BJ (cell line): ENCODE measurements around the gene KANK2. TPM values are rescaled to one million over a fixed set of nuclear protein-coding genes. Genes with fewer than 3 reads are reported as not detected.
"Not testable (repeated sequence)": the region's sequence is repeated elsewhere in the genome, so short reads cannot be mapped to it uniquely, and the experiment has no call there.

Experiments used
- CTCF ChIA-PET: fragments of 350-600 bp; formaldehyde crosslinking; extraction: SDS; loops from one replicate; lab custom pipeline; 2021; ENCODE audit warnings: antibody characterized with exemption, inconsistent platforms; lab: Yijun Ruan, JAX
- POLR2A ChIA-PET: fragments of 300-600 bp; sonication (Branson Sonifier 250); formaldehyde crosslinking; extraction: SDS; loops from one replicate; lab custom pipeline; 2021; ENCODE audit warnings: antibody characterized with exemption; lab: Charles Lee
- DNase-seq: peaks from one replicate; pipeline ENCODE4 v3.0.0-alpha.2; 2011; ENCODE audit warnings: low read depth
- H3K27me3 ChIP-seq: 2 replicates; pipeline ENCODE4 v1.6.0; 2011; ENCODE audit warnings: low read length; ENCODE audit not compliant: control insufficient read depth, insufficient read depth
- H3K36me3 ChIP-seq: 2 replicates; pipeline ENCODE4 v1.5.1; 2011; ENCODE audit warnings: low read length; ENCODE audit not compliant: control insufficient read depth, insufficient read depth
- H3K4me3 ChIP-seq: 2 replicates; pipeline ENCODE4 v1.5.1; 2011; ENCODE audit warnings: low read depth, mild to moderate bottlenecking, control low read depth, low read length
- polyA plus RNA-seq: library from polyadenylated mRNA; depleted of rRNA; stranded (reverse); fragments of >200 nt; gene quantifications from 2 replicates; pipeline ENCODE4 v1.2.3, GENCODE V29; 2011
- TF ChIP-seq, protein P1 (sequence below): IDR thresholded peaks from 2 replicates; pipeline ENCODE4 v1.5.1; 2011; ENCODE audit warnings: low read depth, mild to moderate bottlenecking, control low read depth, inconsistent platforms, low read length, moderate library complexity; ENCODE audit not compliant: insufficient read depth

The KANK2 gene
- polyA plus RNA-seq, 1 experiment: 176 TPM

GRCh38 chr19:11182994-11183393 lies 14.4 kb downstream of the KANK2 start:
- Histone ChIP-seq H3K27me3 (no peaks in the 10 kb centered on the region), H3K4me3 (no peak overlapping the region), H3K36me3 (peaks cover 26% of the 10 kb centered on the region)
- ChIA-PET POLR2A (no interaction called here), CTCF (no interaction called here)
- TF ChIP-seq, protein P1, sequence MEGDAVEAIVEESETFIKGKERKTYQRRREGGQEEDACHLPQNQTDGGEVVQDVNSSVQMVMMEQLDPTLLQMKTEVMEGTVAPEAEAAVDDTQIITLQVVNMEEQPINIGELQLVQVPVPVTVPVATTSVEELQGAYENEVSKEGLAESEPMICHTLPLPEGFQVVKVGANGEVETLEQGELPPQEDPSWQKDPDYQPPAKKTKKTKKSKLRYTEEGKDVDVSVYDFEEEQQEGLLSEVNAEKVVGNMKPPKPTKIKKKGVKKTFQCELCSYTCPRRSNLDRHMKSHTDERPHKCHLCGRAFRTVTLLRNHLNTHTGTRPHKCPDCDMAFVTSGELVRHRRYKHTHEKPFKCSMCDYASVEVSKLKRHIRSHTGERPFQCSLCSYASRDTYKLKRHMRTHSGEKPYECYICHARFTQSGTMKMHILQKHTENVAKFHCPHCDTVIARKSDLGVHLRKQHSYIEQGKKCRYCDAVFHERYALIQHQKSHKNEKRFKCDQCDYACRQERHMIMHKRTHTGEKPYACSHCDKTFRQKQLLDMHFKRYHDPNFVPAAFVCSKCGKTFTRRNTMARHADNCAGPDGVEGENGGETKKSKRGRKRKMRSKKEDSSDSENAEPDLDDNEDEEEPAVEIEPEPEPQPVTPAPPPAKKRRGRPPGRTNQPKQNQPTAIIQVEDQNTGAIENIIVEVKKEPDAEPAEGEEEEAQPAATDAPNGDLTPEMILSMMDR: no peak
- no peak for DNase-seq

DNA sequence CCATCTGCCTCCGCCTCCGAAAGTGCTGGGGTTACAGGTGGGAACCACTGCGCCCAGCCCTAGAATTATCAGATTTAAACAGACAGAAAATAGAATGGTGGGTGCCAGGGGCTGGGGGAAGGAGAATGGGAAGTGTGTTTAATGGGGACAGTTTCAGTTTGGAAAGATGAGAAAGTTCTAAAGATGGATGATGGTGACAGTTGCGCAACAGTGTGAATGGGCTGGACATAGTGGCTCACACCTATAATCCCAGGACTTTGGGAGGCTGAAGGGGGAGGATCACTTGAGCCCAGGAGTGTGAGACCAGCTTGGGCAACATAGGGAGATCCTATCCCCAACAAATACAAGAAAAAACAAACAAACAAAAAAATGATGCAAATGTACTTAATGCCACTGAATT lies 15.9 kb downstream of the KANK2 start:
- Histone ChIP-seq H3K4me3 (no peak overlapping the region), H3K36me3 (peaks cover 32% of the 10 kb centered on the region), H3K27me3 (no peaks in the 10 kb centered on the region)
- ChIA-PET POLR2A (no interaction called here), CTCF (no interaction called here)
- no peak for DNase-seq
- TF ChIP-seq, protein P1: no peak

- POLR2A ChIA-PET, H3K27me3 ChIP-seq, DNase-seq, H3K4me3 ChIP-seq: not testable (repeated sequence)
- peaks cover 38% of the 10 kb centered on the region for H3K36me3 ChIP-seq
- CTCF ChIA-PET: interaction anchor here (1.0 kb wide), 1 partner anchor 42 kb away, joined by 4 read pairs; no protein-coding TSS in a partner anchor
Measured at GRCh38 chr19:11180975-11181374, 16.4 kb downstream of the KANK2 start.

GRCh38 chr19:11180346-11180745 lies 17.0 kb downstream of the KANK2 start:
- DNase-seq: no peak
- no peak overlapping the region for H3K4me3 ChIP-seq
- peaks cover 39% of the 10 kb centered on the region for H3K36me3 ChIP-seq
- ChIA-PET CTCF (interaction anchor here (1.0 kb wide), 1 partner anchor 41 kb away, joined by 4 read pairs; no protein-coding TSS in a partner anchor), POLR2A (no interaction called here)
- TF ChIP-seq, protein P1: no peak
- H3K27me3 ChIP-seq: no peaks in the 10 kb centered on the region

DNA sequence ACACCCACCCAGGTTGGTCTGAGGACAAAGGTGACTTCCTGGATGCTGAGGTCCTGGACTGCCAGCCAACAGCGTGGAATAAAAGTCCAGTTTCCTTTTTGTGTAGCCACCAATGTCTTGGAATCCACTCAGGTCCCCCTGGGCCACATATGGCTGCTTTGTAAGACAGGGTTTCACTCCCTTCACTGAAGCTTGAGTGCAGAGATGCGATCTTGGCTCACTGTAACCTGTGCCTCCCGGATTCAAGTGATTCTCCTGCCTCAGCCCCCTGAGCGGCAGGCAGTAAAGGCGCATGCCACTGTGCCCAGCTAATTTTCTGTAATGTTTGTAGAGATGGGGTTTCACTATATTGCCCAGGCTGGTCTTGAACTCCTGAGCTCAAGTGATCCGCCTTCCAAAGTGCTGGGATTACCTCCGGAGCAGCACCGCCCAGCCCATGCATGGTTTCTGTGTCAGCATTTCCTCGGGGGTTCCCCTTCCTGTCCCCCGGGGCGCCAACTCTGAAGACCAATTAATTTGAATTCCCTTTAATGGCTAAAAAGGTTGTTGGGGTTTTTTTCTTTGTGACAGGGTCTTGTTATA lies 17.5 kb downstream of the KANK2 start:
- peaks cover 39% of the 10 kb centered on the region for H3K36me3 ChIP-seq
- DNase-seq: no peak
- ChIA-PET POLR2A (no interaction called here), CTCF (interaction anchor here (1.0 kb wide), 1 partner anchor 41 kb away, joined by 4 read pairs; no protein-coding TSS in a partner anchor)
- TF ChIP-seq, protein P1: no peak
- no peaks in the 10 kb centered on the region for H3K27me3 ChIP-seq
- H3K4me3 ChIP-seq: no peak overlapping the region

GRCh38 chr19:11179145-11179465 lies 18.2 kb downstream of the KANK2 start:
- DNase-seq, H3K27me3 ChIP-seq, CTCF ChIA-PET, H3K4me3 ChIP-seq, POLR2A ChIA-PET: not testable (repeated sequence)
- H3K36me3 ChIP-seq: peaks cover 44% of the 10 kb centered on the region
